DOHH2 (cell line): ENCODE measurements around the gene CD300H.

Source experiments
- H3F3A ChIP-seq: fragments of 200-600 bp; sonication (generic), shearing (Covaris generic); 2 replicates; pipeline ENCODE4 v1.6.0; 2016; ENCODE audit warnings: antibody characterized with exemption, mild to moderate bottlenecking; ENCODE audit not compliant: control insufficient read depth, insufficient read depth
- H3K27ac ChIP-seq: fragments of 200-600 bp; sonication (generic); 2 replicates; pipeline ENCODE4 v1.5.1; 2014; ENCODE audit warnings: low read depth, mild to moderate bottlenecking, low read length, moderate library complexity
- H3K27me3 ChIP-seq: fragments of 200-600 bp; sonication (generic); 2 replicates; pipeline ENCODE4 v1.6.1; 2014; ENCODE audit warnings: mild to moderate bottlenecking, low read length, mixed read lengths; ENCODE audit not compliant: control insufficient read depth
- H3K36me3 ChIP-seq: fragments of 200-600 bp; sonication (generic); 2 replicates; pipeline ENCODE4 v1.6.1; 2014; ENCODE audit warnings: mild to moderate bottlenecking, low read length, moderate library complexity, mixed read lengths; ENCODE audit not compliant: control insufficient read depth
- H3K4me1 ChIP-seq: fragments of 200-600 bp; sonication (generic); 2 replicates; pipeline ENCODE4 v1.6.1; 2014; ENCODE audit warnings: mild to moderate bottlenecking, low read length, mixed read lengths; ENCODE audit not compliant: control insufficient read depth
- H3K4me2 ChIP-seq: fragments of 200-600 bp; sonication (generic); 2 replicates; pipeline ENCODE4 v1.6.0; 2014; ENCODE audit warnings: mild to moderate bottlenecking, low read length, moderate library complexity
- H3K4me3 ChIP-seq: fragments of 200-600 bp; sonication (generic); 2 replicates; pipeline ENCODE4 v1.5.1; 2014; ENCODE audit warnings: mild to moderate bottlenecking, low read length, mixed read lengths
- H3K79me2 ChIP-seq: fragments of 200-600 bp; sonication (generic); 2 replicates; pipeline ENCODE4 v1.6.1; 2014; ENCODE audit warnings: mild to moderate bottlenecking, low read length, mixed read lengths; ENCODE audit not compliant: control insufficient read depth
- H3K9me2 ChIP-seq: fragments of 200-600 bp; sonication (generic); replicated peaks from 2 replicates; pipeline ENCODE4 v1.6.1; 2014; ENCODE audit warnings: mild to moderate bottlenecking, low read length, mixed read lengths; ENCODE audit not compliant: control insufficient read depth
- H3K9me3 ChIP-seq: fragments of 200-600 bp; sonication (generic); 2 replicates; pipeline ENCODE4 v1.6.1; 2014; ENCODE audit warnings: antibody characterized with exemption, low read length, mixed read lengths; ENCODE audit not compliant: control insufficient read depth, insufficient read depth
- H4K20me1 ChIP-seq: fragments of 200-600 bp; sonication (generic); 2 replicates; pipeline ENCODE4 v1.6.0; 2014; ENCODE audit warnings: low read depth, mild to moderate bottlenecking, antibody characterized with exemption, low read length, moderate library complexity; ENCODE audit not compliant: control insufficient read depth, insufficient read depth
- EZH2phosphoT487 ChIP-seq: fragments of 200-600 bp; sonication (generic); IDR thresholded peaks from 2 replicates; pipeline ENCODE4 v1.6.1; 2017; ENCODE audit warnings: borderline replicate concordance, mild to moderate bottlenecking, antibody characterized with exemption, low read length, moderate library complexity, mixed read lengths
- TF ChIP-seq, protein P1 (sequence below): fragments of 200-600 bp; sonication (generic); IDR thresholded peaks from one replicate; pipeline ENCODE4 v1.5.1; 2014; ENCODE audit warnings: antibody characterized with exemption, mild to moderate bottlenecking, low read depth, low read length; ENCODE audit not compliant: poor library complexity, severe bottlenecking

The CD300H gene

GRCh38 chr17:74547264-74547663, 20.0 kb downstream of the CD300H start:
- no peak overlapping the region for H3K4me2 ChIP-seq
- H3F3A ChIP-seq: no peaks in the 10 kb centered on the region
- H4K20me1 ChIP-seq: no peaks in the 10 kb centered on the region
- no peak overlapping the region for H3K4me3 ChIP-seq
- H3K9me2 ChIP-seq: no peaks in the 10 kb centered on the region
- no peak for TF ChIP-seq EZH2phosphoT487
- TF ChIP-seq, protein P1, sequence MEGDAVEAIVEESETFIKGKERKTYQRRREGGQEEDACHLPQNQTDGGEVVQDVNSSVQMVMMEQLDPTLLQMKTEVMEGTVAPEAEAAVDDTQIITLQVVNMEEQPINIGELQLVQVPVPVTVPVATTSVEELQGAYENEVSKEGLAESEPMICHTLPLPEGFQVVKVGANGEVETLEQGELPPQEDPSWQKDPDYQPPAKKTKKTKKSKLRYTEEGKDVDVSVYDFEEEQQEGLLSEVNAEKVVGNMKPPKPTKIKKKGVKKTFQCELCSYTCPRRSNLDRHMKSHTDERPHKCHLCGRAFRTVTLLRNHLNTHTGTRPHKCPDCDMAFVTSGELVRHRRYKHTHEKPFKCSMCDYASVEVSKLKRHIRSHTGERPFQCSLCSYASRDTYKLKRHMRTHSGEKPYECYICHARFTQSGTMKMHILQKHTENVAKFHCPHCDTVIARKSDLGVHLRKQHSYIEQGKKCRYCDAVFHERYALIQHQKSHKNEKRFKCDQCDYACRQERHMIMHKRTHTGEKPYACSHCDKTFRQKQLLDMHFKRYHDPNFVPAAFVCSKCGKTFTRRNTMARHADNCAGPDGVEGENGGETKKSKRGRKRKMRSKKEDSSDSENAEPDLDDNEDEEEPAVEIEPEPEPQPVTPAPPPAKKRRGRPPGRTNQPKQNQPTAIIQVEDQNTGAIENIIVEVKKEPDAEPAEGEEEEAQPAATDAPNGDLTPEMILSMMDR: no peak
- no peaks in the 10 kb centered on the region for H3K36me3 ChIP-seq
- H3K9me3 ChIP-seq: no peaks in the 10 kb centered on the region
- H3K79me2 ChIP-seq: no peaks in the 10 kb centered on the region
- H3K4me1 ChIP-seq: no peaks in the 10 kb centered on the region
- no peak overlapping the region for H3K27ac ChIP-seq
- no peaks in the 10 kb centered on the region for H3K27me3 ChIP-seq

DNA sequence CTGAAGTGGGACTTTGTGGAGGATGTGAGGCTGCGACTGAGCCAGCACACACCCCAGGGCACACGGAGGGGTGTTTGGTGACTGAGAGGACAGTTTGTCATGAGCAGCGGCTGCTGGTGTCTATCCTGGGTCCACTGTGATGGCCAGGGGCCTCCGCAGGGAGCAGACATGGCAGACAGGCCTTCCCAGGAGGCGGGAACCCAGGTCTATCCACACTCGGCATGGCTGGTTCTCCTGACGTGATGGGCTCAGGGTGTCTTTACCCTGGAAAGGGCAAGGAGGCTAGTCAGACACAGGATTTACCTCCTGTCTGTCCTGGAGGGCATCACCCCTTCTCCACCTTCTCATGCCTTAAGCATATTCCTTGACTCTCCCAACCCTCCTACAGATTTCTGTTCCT, 20.7 kb downstream of the CD300H start:
- no peaks in the 10 kb centered on the region for H3K79me2 ChIP-seq
- TF ChIP-seq, protein P1: no peak
- no peak for TF ChIP-seq EZH2phosphoT487
- no peaks in the 10 kb centered on the region for H4K20me1 ChIP-seq
- H3K4me2 ChIP-seq: no peak overlapping the region
- H3F3A ChIP-seq: no peaks in the 10 kb centered on the region
- no peaks in the 10 kb centered on the region for H3K36me3 ChIP-seq
- no peaks in the 10 kb centered on the region for H3K27me3 ChIP-seq
- H3K9me3 ChIP-seq: no peaks in the 10 kb centered on the region
- no peak overlapping the region for H3K4me3 ChIP-seq
- no peak overlapping the region for H3K27ac ChIP-seq
- H3K4me1 ChIP-seq: no peaks in the 10 kb centered on the region
- no peaks in the 10 kb centered on the region for H3K9me2 ChIP-seq

- Histone ChIP-seq H3K4me1 (no peaks in the 10 kb centered on the region), H3F3A (no peaks in the 10 kb centered on the region), H3K9me3 (no peaks in the 10 kb centered on the region), H3K27me3 (no peaks in the 10 kb centered on the region), H3K4me3 (no peak within 1 kb of the TSS), H4K20me1 (no peaks in the 10 kb centered on the region), H3K36me3 (no peaks in the 10 kb centered on the region), H3K27ac (no peak within 1 kb of the TSS), H3K4me2 (no peak within 1 kb of the TSS), H3K9me2 (no peaks in the 10 kb centered on the region), H3K79me2 (no peaks in the 10 kb centered on the region)
- TF ChIP-seq, protein P1: no peak
Observed at GRCh38 chr17:74545843-74546230, 21.5 kb downstream of the CD300H start, which contains the start of gene CD300C. Gene CD300C, minus strand, starts transcription at chr17:74546115. Its CDS starts 333 bp downstream, at chr17:74545782.
